HepG2 (cell line): ENCODE measurements around the gene EIF4H. TPM values are rescaled to one million over a fixed set of nuclear protein-coding genes. Genes with fewer than 3 reads are reported as not detected.

ENCODE experiments used
- AHR ChIP-seq: IDR thresholded peaks from 2 replicates; pipeline ENCODE4 v1.6.1; 2018; ENCODE audit warnings: missing genetic modification reagents, missing compliant biosample characterization
- ARHGAP35 ChIP-seq: sonication (generic); formaldehyde crosslinking; IDR thresholded peaks from 2 replicates; pipeline ENCODE4 v1.9.0; 2022; ENCODE audit warnings: mild to moderate bottlenecking, inconsistent platforms, moderate library complexity, missing genetic modification reagents, borderline replicate concordance
- IRX3 ChIP-seq: sonication (generic); formaldehyde crosslinking; IDR thresholded peaks from 2 replicates; pipeline ENCODE4 v1.8.1; 2023; ENCODE audit warnings: mild to moderate bottlenecking, low read depth, missing genetic modification reagents, borderline replicate concordance
- MAF1 ChIP-seq: sonication (generic); formaldehyde crosslinking; IDR thresholded peaks from 2 replicates; pipeline ENCODE4 v1.5.0; 2020; ENCODE audit warnings: missing genetic modification reagents, borderline replicate concordance
- NFKB2 ChIP-seq: sonication (generic); formaldehyde crosslinking; IDR thresholded peaks from 2 replicates; pipeline ENCODE4 v1.4.0; 2020; ENCODE audit warnings: missing genetic modification reagents, borderline replicate concordance
- ONECUT2 ChIP-seq: sonication (generic); formaldehyde crosslinking; IDR thresholded peaks from 2 replicates; pipeline ENCODE4 v1.4.0; 2020; ENCODE audit warnings: missing genetic modification reagents
- PITX1 ChIP-seq: sonication (generic); formaldehyde crosslinking; IDR thresholded peaks from 2 replicates; pipeline ENCODE4 v1.5.1; 2020; ENCODE audit warnings: mild to moderate bottlenecking, missing genetic modification reagents
- REPIN1 ChIP-seq: sonication (generic); formaldehyde crosslinking; IDR thresholded peaks from 2 replicates; pipeline ENCODE4 v1.8.0; 2022; ENCODE audit warnings: missing genetic modification reagents, low read depth, mild to moderate bottlenecking, borderline replicate concordance
- SMARCE1 ChIP-seq: fragments of 450-650 bp; IDR thresholded peaks from 2 replicates; pipeline ENCODE4 v1.6.1; 2017; ENCODE audit warnings: borderline replicate concordance
- SP1 ChIP-seq, 2 experiments: fragments of 450-650 bp in 1 of 2; sonication (generic) in 1 of 2; formaldehyde crosslinking in 1 of 2; IDR thresholded peaks; 2 replicates each; pipeline versions ENCODE4 v1.4.0 to v1.6.1; 2016 to 2020; ENCODE audit warnings: missing genetic modification reagents in 1 of 2
- SRSF1 ChIP-seq: fragments of 200-400 bp; formaldehyde crosslinking; optimal IDR thresholded peaks from 2 replicates; pipeline ENCODE3; 2017; ENCODE audit warnings: mild to moderate bottlenecking, low read depth, low read length, moderate library complexity
- SRY ChIP-seq: sonication (generic); formaldehyde crosslinking; IDR thresholded peaks from 2 replicates; pipeline ENCODE4 v1.8.0; 2022; ENCODE audit warnings: mild to moderate bottlenecking, missing genetic modification reagents
- THAP11 ChIP-seq: IDR thresholded peaks from 2 replicates; pipeline ENCODE4 v1.6.1; 2016; ENCODE audit warnings: missing biosample characterization, missing genetic modification reagents
- ZKSCAN1 ChIP-seq: fragments of 150-350 bp; IDR thresholded peaks from 2 replicates; pipeline ENCODE4 v1.6.1; 2014; ENCODE audit warnings: low read length
- ZNF121 ChIP-seq: sonication (generic); formaldehyde crosslinking; IDR thresholded peaks from 2 replicates; pipeline ENCODE4 v1.5.0; 2020; ENCODE audit warnings: mild to moderate bottlenecking, missing genetic modification reagents
- ZNF317 ChIP-seq: sonication (generic); formaldehyde crosslinking; IDR thresholded peaks from 2 replicates; pipeline ENCODE4 v1.5.0; 2020; ENCODE audit warnings: mild to moderate bottlenecking, missing genetic modification reagents
- ZNF501 ChIP-seq: sonication (generic); formaldehyde crosslinking; IDR thresholded peaks from 2 replicates; pipeline ENCODE4 v1.5.1; 2020; ENCODE audit warnings: mild to moderate bottlenecking, moderate library complexity, missing genetic modification reagents
- ZNF816 ChIP-seq: sonication (generic); formaldehyde crosslinking; IDR thresholded peaks from 2 replicates; pipeline ENCODE4 v1.8.0; 2022; ENCODE audit warnings: missing genetic modification reagents, mild to moderate bottlenecking, borderline replicate concordance
- polyA plus RNA-seq, 8 experiments: library from polyadenylated mRNA; depleted of rRNA in 3 of 8; stranded (reverse) in 7 of 8; unstranded in 1 of 8; fragments of >200 nt; fragmentation: Illumina TruSeq in 4 of 8; extraction: Trizol in 4 of 8; gene quantifications; 2 replicates each; pipeline versions ENCODE4 v1.2.1 to v1.2.3, GENCODE V29; 2011 to 2016; ENCODE audit warnings: low read depth in 4 of 8, missing spikeins in 1 of 8, mixed read lengths in 1 of 8; ENCODE audit not compliant: insufficient read depth in 1 of 8
- total RNA-seq, 5 experiments: library from RNA; depleted of rRNA; stranded (reverse); fragments of >200 nt; fragmentation: Illumina TruSeq; extraction: Trizol; gene quantifications; 2 replicates each; pipeline ENCODE4 v1.2.3, GENCODE V29; 2016; ENCODE audit warnings: low read depth in 1 of 5
- TF ChIP-seq, protein P1 (sequence below): sonication (generic); formaldehyde crosslinking; conservative IDR thresholded peaks from 2 replicates; pipeline ENCODE4 v1.4.0; 2020; ENCODE audit warnings: mild to moderate bottlenecking, missing genetic modification reagents, moderate library complexity
- TF ChIP-seq, protein P2 (sequence below): sonication (generic); formaldehyde crosslinking; IDR thresholded peaks from 2 replicates; pipeline ENCODE4 v1.4.0; 2020; ENCODE audit warnings: missing genetic modification reagents
- TF ChIP-seq, protein P3 (sequence below): IDR thresholded peaks from 2 replicates; pipeline ENCODE4 v1.6.1; 2018; ENCODE audit warnings: missing genetic modification reagents, mild to moderate bottlenecking, missing compliant biosample characterization
- TF ChIP-seq, protein P4 (sequence below): IDR thresholded peaks from 2 replicates; pipeline ENCODE4 v1.6.1; 2016; ENCODE audit warnings: low read depth, borderline replicate concordance

The EIF4H gene
- total and polyA plus RNA-seq, 2 of the 13 experiments (the other 11 are each of a cell fraction or from before 2014, with no cell fraction given): 232 to 321 TPM

DNA sequence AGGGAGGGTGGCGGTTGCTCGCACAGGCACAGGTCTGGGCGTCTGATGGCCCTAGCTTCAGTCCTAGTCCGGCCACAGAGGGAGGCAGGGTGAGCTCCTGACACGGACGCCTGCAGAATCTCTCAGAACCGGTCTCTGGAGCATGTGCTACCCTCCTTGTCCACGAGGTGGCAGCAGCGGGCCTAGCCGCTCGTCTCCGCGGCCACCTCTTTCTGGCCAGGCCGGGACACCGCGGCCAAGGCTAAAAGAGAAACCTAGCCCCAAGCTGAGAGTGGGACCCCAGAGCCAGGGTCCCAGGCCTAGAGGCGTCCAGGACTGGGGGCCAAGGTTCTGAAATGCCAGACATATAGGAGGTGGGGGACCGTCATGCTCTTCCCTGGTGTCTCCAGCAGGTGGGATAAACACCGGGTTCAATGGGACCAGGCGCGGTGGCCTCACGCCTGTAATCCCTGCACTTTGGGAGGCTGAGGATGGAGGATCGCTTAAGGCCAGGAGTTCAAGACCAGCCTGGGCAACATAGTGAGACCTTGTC is 32.5 kb downstream of the EIF4H start (continued):
- TF ChIP-seq AHR (CRISPR knock-in tag) (peak; percentile 66; the same call in 1 of the 2 replicates), ZKSCAN1 (no peak), THAP11 (no peak), IRX3 (CRISPR knock-in tag) (no peak), NFKB2 (CRISPR knock-in tag) (peak; percentile 49; the same call in 1 of the 2 replicates), ZNF317 (CRISPR knock-in tag) (no peak), PITX1 (CRISPR knock-in tag) (0 out of 2 replicates have a peak, but pooled peaks have one; percentile 55), ZNF501 (CRISPR knock-in tag) (peak; percentile 71), SRSF1 (no peak), ZNF121 (0 out of 2 replicates have a peak, but pooled peaks have one; percentile 5), ZNF816 (CRISPR knock-in tag) (no peak), MAF1 (CRISPR knock-in tag) (no peak), SRY (CRISPR knock-in tag) (no peak), REPIN1 (CRISPR knock-in tag) (no peak), SMARCE1 (no peak), ARHGAP35 (CRISPR knock-in tag) (0 out of 2 replicates have a peak, but pooled peaks have one; percentile 51), SP1 (IDR thresholded peaks at IDR 0.05) (no peak), SP1 (CRISPR knock-in tag; IDR thresholded peaks at IDR 0.05) (0 out of 2 replicates have a peak, but pooled peaks have one; percentile 16), ONECUT2 (CRISPR knock-in tag) (no peak)
- TF ChIP-seq, protein P1, sequence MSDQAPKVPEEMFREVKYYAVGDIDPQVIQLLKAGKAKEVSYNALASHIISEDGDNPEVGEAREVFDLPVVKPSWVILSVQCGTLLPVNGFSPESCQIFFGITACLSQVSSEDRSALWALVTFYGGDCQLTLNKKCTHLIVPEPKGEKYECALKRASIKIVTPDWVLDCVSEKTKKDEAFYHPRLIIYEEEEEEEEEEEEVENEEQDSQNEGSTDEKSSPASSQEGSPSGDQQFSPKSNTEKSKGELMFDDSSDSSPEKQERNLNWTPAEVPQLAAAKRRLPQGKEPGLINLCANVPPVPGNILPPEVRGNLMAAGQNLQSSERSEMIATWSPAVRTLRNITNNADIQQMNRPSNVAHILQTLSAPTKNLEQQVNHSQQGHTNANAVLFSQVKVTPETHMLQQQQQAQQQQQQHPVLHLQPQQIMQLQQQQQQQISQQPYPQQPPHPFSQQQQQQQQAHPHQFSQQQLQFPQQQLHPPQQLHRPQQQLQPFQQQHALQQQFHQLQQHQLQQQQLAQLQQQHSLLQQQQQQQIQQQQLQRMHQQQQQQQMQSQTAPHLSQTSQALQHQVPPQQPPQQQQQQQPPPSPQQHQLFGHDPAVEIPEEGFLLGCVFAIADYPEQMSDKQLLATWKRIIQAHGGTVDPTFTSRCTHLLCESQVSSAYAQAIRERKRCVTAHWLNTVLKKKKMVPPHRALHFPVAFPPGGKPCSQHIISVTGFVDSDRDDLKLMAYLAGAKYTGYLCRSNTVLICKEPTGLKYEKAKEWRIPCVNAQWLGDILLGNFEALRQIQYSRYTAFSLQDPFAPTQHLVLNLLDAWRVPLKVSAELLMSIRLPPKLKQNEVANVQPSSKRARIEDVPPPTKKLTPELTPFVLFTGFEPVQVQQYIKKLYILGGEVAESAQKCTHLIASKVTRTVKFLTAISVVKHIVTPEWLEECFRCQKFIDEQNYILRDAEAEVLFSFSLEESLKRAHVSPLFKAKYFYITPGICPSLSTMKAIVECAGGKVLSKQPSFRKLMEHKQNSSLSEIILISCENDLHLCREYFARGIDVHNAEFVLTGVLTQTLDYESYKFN (CRISPR knock-in tag): no peak
- TF ChIP-seq, protein P2, sequence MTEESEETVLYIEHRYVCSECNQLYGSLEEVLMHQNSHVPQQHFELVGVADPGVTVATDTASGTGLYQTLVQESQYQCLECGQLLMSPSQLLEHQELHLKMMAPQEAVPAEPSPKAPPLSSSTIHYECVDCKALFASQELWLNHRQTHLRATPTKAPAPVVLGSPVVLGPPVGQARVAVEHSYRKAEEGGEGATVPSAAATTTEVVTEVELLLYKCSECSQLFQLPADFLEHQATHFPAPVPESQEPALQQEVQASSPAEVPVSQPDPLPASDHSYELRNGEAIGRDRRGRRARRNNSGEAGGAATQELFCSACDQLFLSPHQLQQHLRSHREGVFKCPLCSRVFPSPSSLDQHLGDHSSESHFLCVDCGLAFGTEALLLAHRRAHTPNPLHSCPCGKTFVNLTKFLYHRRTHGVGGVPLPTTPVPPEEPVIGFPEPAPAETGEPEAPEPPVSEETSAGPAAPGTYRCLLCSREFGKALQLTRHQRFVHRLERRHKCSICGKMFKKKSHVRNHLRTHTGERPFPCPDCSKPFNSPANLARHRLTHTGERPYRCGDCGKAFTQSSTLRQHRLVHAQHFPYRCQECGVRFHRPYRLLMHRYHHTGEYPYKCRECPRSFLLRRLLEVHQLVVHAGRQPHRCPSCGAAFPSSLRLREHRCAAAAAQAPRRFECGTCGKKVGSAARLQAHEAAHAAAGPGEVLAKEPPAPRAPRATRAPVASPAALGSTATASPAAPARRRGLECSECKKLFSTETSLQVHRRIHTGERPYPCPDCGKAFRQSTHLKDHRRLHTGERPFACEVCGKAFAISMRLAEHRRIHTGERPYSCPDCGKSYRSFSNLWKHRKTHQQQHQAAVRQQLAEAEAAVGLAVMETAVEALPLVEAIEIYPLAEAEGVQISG: no peak
- TF ChIP-seq, protein P3, sequence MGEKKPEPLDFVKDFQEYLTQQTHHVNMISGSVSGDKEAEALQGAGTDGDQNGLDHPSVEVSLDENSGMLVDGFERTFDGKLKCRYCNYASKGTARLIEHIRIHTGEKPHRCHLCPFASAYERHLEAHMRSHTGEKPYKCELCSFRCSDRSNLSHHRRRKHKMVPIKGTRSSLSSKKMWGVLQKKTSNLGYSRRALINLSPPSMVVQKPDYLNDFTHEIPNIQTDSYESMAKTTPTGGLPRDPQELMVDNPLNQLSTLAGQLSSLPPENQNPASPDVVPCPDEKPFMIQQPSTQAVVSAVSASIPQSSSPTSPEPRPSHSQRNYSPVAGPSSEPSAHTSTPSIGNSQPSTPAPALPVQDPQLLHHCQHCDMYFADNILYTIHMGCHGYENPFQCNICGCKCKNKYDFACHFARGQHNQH (CRISPR knock-in tag): 0 out of 2 replicates have a peak, but pooled peaks have one; percentile 47
- TF ChIP-seq, protein P4, sequence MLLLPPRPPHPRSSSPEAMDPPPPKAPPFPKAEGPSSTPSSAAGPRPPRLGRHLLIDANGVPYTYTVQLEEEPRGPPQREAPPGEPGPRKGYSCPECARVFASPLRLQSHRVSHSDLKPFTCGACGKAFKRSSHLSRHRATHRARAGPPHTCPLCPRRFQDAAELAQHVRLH (CRISPR knock-in tag): peak; percentile 62; the same call in 1 of the 2 replicates
